Adrenal gland (tissue), 12 donors: ENCODE results near the gene RPS5. TPM values are rescaled to one million over a fixed set of nuclear protein-coding genes. Genes with fewer than 3 reads are reported as not detected.
A peak's percentile ranks its signal among the peaks of the same experiment; 100 is the strongest.

ENCODE experiments used
- DNase-seq, 7 donors: peaks; one replicate each; pipeline ENCODE4 v3.0.0-alpha.2; 2019 to 2020
- H3K27ac ChIP-seq, 5 donors: fragments of 200-600 bp; sonication (generic) in 4 of 5; 1 replicate in 3 of 5; 2 replicates in 2 of 5; pipeline versions ENCODE4 v1.5.1 to v1.8.0; 2016 to 2020; ENCODE audit warnings: mild to moderate bottlenecking in 1 of 5
- H3K27me3 ChIP-seq: fragments of 200-600 bp; 2 replicates; pipeline ENCODE4 v1.8.0; 2021
- H3K36me3 ChIP-seq, 2 donors: fragments of 200-600 bp; replicated peaks in 1 of 2; 1 replicate in 1 of 2; 2 replicates in 1 of 2; pipeline versions ENCODE4 v1.5.1 to v1.8.0; 2018 to 2022
- H3K4me1 ChIP-seq, 2 donors: fragments of 200-600 bp; replicated peaks in 1 of 2; 1 replicate in 1 of 2; 2 replicates in 1 of 2; pipeline versions ENCODE4 v1.5.1 to v1.8.0; 2018 to 2021
- H3K4me3 ChIP-seq, 4 donors: fragments of 200-600 bp; sonication (generic) in 3 of 4; one replicate each; pipeline ENCODE4 v1.5.1; 2016 to 2018
- H3K9me3 ChIP-seq, 3 donors: fragments of 200-600 bp; sonication (generic) in 1 of 3; replicated peaks in 1 of 3; 1 replicate in 2 of 3; 2 replicates in 1 of 3; pipeline versions ENCODE4 v1.5.1 to v1.8.0; 2016 to 2021
- POLR2A ChIP-seq, 2 donors: fragments of 450-650 bp; IDR thresholded peaks; one replicate each; pipeline ENCODE4 v1.6.1; 2017; ENCODE audit warnings: antibody characterized with exemption in 2 of 2, mild to moderate bottlenecking in 2 of 2, moderate library complexity in 1 of 2
- WGBS, 4 donors: extraction: QIAGEN DNeasy Blood & Tissue Kit in 2 of 4; methylation state at CpG; one replicate each; pipeline versions ENCODE4 v1.1.5 to v1.1.7; 2013 to 2017; 5-methylcytosine and 5-hydroxymethylcytosine counted together
- intact Hi-C, 2 donors: fragments of 100-400 bp; cut with DNase I; formaldehyde crosslinking; loops; one replicate each; pipeline versions ENCODE4 v1.14.1 to v1.15.0; 2022 to 2023
- polyA plus RNA-seq, 3 donors: library from polyadenylated mRNA; stranded (reverse); fragments of 200-250 nt in 2 of 3; fragments of 350-450 nt in 1 of 3; fragmentation: Illumina TruSeq in 1 of 3; extraction: RNeasy Lipid Tissue Mini Kit (QIAGEN cat#74804) in 1 of 3; gene quantifications; one replicate each; pipeline ENCODE4 v1.2.3, GENCODE V29; 2013 to 2014
- total RNA-seq, 9 donors: library from RNA; depleted of rRNA in 4 of 9; stranded (reverse); fragments of >200 nt in 4 of 9; fragments of 120-200 nt in 1 of 9; fragmentation: NEBNext Ultra II Directional in 1 of 9; extraction: Animal tissue kit (Norgen Biotek cat#: 25700) in 1 of 9; gene quantifications; one replicate each; pipeline versions ENCODE4 v1.1.0 to v1.2.4, GENCODE V29; 2013 to 2023
- TF ChIP-seq, protein P1 (sequence below), 6 experiments: fragments of 450-650 bp in 4 of 6; fragments of 200-600 bp in 2 of 6; sonication (generic) in 1 of 6; IDR thresholded peaks; 1 replicate in 5 of 6; 2 replicates in 1 of 6; pipeline versions ENCODE4 v1.5.1 to v1.8.0; 2016 to 2021; ENCODE audit warnings: antibody characterized with exemption in 6 of 6, mild to moderate bottlenecking in 2 of 6, moderate library complexity in 1 of 6
- donor health status: healthy with polysubstance abuse.
- donor health status: Bipolar disorder and iron deficiency.
- donor health status: DM: yes; HTN: yes; CAD: no.
- donor health status: DM: no; HTN: no; CAD: no.
- donor health status: DM: no; HTN: no; CAD: no.
- donor health status: DM: yes; HTN: yes; CAD: no.

RPS5 gene
- total and polyA plus RNA-seq, 12 donors, result 555 to 1,999 (median 1,094) TPM

DNA sequence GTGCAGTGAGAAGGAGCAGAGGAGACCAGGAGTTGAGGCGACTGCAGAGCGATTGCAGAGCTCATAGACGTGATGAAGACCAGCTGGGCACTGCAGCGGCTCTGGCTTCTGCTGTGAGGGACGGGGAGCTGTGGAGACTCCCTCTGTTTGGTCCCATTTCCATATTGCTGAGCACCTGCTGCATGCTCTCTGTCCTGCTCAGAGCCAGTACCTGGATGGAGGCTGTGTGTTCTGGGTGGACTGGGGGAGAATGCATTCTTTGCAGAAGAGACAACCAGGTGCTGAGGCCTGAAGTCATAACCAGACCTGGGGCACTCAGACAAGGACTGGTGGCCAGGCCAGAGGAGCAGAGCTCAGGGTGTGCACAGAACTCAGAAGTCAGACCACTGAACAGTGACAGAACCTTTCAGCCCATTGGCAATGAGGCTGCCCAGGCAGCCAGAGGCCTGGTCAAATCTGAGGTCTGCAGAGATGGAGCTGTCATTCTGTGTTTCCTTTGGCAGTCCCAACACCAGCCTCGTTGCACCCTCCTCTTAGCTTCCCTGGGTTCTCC is 32.5 kb upstream of the RPS5 start:
- 74 to 79% (median 76%) methylated on average over 6 of the region's 6 CpGs for WGBS, 4 donors
- Histone ChIP-seq H3K36me3 (no peaks in the 10 kb centered on the region), H3K4me3 (no peak overlapping the region), H3K27me3 (peaks cover 36% of the 10 kb centered on the region), H3K9me3 (no peaks in the 10 kb centered on the region), H3K27ac (no peak overlapping the region), H3K4me1 (peaks cover 9 to 18% of the 10 kb centered on the region in 2 donors)
- TF ChIP-seq, protein P1, sequence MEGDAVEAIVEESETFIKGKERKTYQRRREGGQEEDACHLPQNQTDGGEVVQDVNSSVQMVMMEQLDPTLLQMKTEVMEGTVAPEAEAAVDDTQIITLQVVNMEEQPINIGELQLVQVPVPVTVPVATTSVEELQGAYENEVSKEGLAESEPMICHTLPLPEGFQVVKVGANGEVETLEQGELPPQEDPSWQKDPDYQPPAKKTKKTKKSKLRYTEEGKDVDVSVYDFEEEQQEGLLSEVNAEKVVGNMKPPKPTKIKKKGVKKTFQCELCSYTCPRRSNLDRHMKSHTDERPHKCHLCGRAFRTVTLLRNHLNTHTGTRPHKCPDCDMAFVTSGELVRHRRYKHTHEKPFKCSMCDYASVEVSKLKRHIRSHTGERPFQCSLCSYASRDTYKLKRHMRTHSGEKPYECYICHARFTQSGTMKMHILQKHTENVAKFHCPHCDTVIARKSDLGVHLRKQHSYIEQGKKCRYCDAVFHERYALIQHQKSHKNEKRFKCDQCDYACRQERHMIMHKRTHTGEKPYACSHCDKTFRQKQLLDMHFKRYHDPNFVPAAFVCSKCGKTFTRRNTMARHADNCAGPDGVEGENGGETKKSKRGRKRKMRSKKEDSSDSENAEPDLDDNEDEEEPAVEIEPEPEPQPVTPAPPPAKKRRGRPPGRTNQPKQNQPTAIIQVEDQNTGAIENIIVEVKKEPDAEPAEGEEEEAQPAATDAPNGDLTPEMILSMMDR (IDR thresholded peaks at IDR 0.05), result no peak
- no peak for TF ChIP-seq POLR2A (IDR thresholded peaks at IDR 0.05)
- intact Hi-C loops, result no loop called here
- DNase-seq, result no peak

DNA sequence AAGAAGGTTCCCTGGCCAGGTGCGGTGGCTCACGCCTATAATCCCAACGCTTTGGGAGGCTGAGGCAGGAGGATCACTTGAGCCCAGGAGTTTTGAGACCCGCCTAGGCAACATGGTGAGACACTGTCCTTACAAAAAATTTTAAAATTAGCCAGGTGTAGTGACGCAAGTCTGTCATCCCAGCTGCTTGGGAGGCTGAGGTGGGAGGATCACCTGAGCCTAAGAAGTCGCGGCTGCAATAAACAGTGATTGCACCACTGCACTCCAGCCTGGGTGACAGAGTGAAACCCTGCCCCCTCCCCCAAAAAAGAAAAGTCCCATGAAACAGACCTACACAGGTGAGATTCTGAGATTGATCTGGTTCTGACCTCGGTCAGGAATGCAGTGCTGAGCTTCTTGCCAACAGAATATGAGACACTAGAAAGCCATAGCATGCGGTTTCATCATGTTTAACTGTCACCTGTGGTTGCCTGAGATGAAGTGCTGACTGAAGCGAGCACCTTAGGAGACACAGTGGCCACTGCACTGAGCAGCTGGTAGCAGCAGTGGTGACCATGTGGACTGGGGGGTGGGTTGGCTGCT is 31.8 kb upstream of the RPS5 start:
- peaks cover 29% of the 10 kb centered on the region for H3K27me3 ChIP-seq
- no peaks in the 10 kb centered on the region for H3K36me3 ChIP-seq
- peaks cover 2 to 13% of the 10 kb centered on the region in 2 donors for H3K4me1 ChIP-seq
- H3K9me3 ChIP-seq, result no peaks in the 10 kb centered on the region
- TF ChIP-seq, protein P1 (IDR thresholded peaks at IDR 0.05), result no peak
- TF ChIP-seq POLR2A (IDR thresholded peaks at IDR 0.05), result no peak
- DNase-seq, result no peak
- WGBS, 4 donors, result 86 to 93% (median 89%) methylated on average over 9 to 10 of the region's 10 CpGs
- no peak overlapping the region for H3K27ac ChIP-seq
- intact Hi-C loops, result no loop called here
- H3K4me3 ChIP-seq, result no peak overlapping the region

DNA sequence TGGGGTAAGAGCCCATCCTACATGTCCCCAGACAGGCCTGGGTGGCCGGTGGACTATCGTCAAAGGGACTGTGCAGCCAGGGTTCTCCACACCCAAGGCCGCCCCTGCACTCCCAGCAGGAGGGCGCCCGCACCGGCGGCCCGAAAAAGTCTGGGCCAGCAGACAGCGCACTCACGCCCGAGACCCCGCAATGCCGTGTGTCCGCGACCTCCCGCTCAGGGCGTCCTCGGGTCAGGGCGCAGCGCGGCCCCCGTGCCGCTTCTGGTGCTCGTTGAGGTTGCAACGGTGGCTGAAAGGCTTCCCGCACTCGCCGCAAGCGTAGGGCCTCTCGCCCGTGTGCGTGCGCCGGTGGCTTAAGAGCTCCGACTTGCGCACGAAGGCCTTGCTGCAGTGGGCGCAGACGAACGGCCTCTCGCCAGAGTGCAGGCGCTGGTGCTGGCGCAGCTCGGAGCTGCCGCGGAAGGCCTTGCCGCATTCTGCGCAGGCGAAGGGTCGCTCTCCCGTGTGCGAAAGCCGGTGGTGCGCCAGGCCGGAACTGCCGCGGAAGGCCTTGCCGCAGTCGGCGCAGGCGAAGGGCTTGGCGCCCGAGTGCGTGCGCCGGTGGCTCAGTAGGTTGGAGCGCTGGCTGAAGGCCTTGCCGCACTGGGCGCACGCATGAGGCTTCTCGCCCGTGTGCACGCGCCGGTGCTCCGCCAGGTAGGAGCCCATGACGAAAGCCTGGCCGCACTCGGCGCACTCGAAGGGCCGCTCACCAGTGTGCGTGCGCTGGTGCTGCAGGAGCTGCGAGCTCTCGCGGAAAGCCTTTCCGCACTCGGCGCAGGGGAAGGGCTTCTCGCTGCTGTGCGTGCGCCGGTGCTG is 30.9 kb upstream of the RPS5 start:
- Histone ChIP-seq H3K9me3 (no peaks in the 10 kb centered on the region), H3K36me3 (no peaks in the 10 kb centered on the region), H3K27ac (no peak overlapping the region), H3K4me3 (peak overlapping the region in 1 of 4 donors; percentile 22), H3K4me1 (peaks cover 0 to 9% of the 10 kb centered on the region in 2 donors), H3K27me3 (peaks cover 25% of the 10 kb centered on the region)
- intact Hi-C loops, result no loop called here
- WGBS, 4 donors, result 5 to 19% (median 14%) methylated on average over 18 to 94 of the region's 94 CpGs
- no peak for DNase-seq
- TF ChIP-seq, protein P1 (IDR thresholded peaks at IDR 0.05), result no peak
- no peak for TF ChIP-seq POLR2A (IDR thresholded peaks at IDR 0.05)

DNA sequence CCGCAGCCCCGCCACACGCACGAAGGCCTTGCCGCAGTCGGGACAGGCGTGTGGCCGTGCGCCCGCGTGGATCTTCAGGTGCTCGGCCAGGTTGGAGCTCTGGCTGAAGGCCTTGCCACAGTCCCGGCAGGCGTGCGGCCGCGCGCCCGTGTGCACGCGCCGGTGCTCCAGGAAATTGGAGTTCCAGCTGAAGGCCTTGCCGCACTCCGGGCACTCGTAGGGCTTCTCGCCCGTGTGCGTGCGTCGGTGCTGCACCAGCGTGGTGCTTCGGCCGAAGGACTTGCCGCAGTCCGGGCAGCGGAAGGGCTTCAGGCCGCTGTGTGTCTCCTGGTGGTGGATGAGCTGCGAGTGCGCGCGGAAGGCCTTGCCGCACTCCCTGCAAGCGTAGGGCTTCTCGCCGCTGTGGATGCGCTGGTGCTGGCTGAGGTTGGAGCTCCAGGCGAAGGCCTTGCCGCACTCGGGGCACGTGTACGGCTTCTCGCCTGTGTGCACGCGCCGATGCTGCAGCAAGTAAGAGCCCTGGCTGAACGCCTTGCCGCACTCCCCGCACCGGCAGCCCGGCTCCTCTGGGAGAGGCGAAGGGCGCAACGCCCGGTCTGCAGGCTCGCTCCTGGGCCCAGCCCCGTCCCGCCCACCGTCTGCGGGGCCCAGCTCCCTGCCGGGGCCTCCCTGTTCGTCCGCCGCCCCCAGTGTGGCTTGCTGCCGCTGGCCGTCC is 30.1 kb upstream of the RPS5 start:
- Histone ChIP-seq H3K4me1 (peaks cover 4 to 15% of the 10 kb centered on the region in 2 donors), H3K27me3 (peaks cover 21% of the 10 kb centered on the region), H3K9me3 (no peaks in the 10 kb centered on the region), H3K4me3 (peak overlapping the region in 1 of 4 donors; percentile 22), H3K36me3 (no peaks in the 10 kb centered on the region), H3K27ac (no peak overlapping the region)
- intact Hi-C loops, result no loop called here
- TF ChIP-seq, protein P1 (IDR thresholded peaks at IDR 0.05), result no peak
- TF ChIP-seq POLR2A (IDR thresholded peaks at IDR 0.05), result no peak
- DNase-seq, result no peak
- 24 to 60% (median 40%) methylated on average over 1 to 75 of the region's 75 CpGs for WGBS, 4 donors
